OCI-LY3 (cell line): ENCODE results near the gene USF3.

Source experiments
- CTCF ChIP-seq: fragments of 200-600, 300-600 bp; sonication (generic); IDR thresholded peaks from 2 replicates; pipeline ENCODE4 v1.5.1; 2014; ENCODE audit warnings: antibody characterized with exemption, low read length, low read depth
- EZH2phosphoT487 ChIP-seq: fragments of 200-600 bp; shearing (Covaris generic); IDR thresholded peaks from 2 replicates; pipeline ENCODE4 v1.6.1; 2018; ENCODE audit warnings: antibody characterized with exemption, mixed run types, low read depth

DNA sequence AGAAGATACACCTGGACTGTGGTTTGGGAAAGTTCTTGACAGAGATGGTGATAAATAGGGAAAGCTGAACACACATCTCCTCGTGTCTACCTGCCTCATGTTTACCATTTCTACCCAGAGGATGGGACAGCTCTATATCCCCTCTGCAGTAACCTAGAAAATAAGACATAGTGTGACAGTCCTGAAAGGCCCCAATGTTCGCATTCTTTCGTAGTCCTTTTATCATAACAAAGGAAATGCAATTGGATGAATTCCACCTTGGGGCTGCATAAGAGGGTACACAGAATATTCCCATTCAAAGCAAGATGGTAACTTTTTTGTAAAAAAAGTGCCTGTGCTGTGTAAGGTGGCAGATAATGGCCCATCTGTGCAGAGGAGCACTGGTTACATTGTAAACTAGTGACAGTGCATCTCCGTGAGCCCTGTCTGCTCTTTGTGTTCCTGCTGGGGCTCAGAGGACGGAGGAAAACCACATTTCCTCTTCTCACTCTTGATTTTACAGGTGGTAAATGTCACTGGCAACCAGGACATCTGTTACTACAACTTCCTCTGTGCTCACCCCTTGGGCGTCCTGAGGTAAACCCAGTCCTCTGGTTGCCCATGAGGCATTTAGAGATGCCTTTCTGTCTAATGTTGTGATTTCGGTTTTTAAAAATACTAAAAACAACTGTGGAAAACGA is 89.8 kb downstream of the USF3 start:
- no peak for TF ChIP-seq CTCF
- TF ChIP-seq EZH2phosphoT487, result no peak
